Measurements from ENCODE around the gene ABHD4.
A peak's percentile ranks its signal among the peaks of the same experiment; 100 is the strongest.
"Not testable (repeated sequence)": the region's sequence is repeated elsewhere in the genome, so short reads cannot be mapped to it uniquely, and the experiment has no call there.

The ABHD4 gene

GRCh38 chr14:22598099-22598895 is at the start of gene ABHD4:
ABHD4 (plus strand) TSS chr14:22598300; CDS start chr14:22598307, 7 bp downstream.
- DNase-seq (ENCODE audit: low spot score) (peak; percentile 82), FAIRE-seq (no peak)

- FAIRE-seq = no peak
These were observed 48.7 kb upstream of the ABHD4 start for GRCh38 chr14:22549324-22549962.

GRCh38 chr14:22549981-22550673 is 48.0 kb upstream of the ABHD4 start:
- peak; percentile 27 for DNase-seq (ENCODE audit: low spot score)
- no peak for FAIRE-seq

More at GRCh38 chr14:22549324-22549962, 48.7 kb upstream of the ABHD4 start:
- DNase-seq (ENCODE audit: low spot score) = no peak

GRCh38 chr14:22551605-22551997 is 46.5 kb upstream of the ABHD4 start:
- FAIRE-seq (no peak), DNase-seq (ENCODE audit: low spot score) (no peak)

- DNase-seq (ENCODE audit: low spot score) (no peak), FAIRE-seq (no peak)
These were observed 45.9 kb upstream of the ABHD4 start for GRCh38 chr14:22552001-22552826.

GRCh38 chr14:22552827-22553076 is 45.3 kb upstream of the ABHD4 start:
- no peak for FAIRE-seq
- DNase-seq (ENCODE audit: low spot score) = no peak

GRCh38 chr14:22553445-22553844 is 44.7 kb upstream of the ABHD4 start:
- FAIRE-seq = no peak
- DNase-seq (ENCODE audit: low spot score) = no peak

GRCh38 chr14:22553861-22554497 is 44.1 kb upstream of the ABHD4 start:
- DNase-seq (ENCODE audit: low spot score); FAIRE-seq: not testable (repeated sequence)

- DNase-seq (ENCODE audit: low spot score) (no peak), FAIRE-seq (no peak)
These were observed 43.4 kb upstream of the ABHD4 start for GRCh38 chr14:22554498-22555383.

GRCh38 chr14:22555384-22556011 is 42.6 kb upstream of the ABHD4 start:
- DNase-seq (ENCODE audit: low spot score) = peak; percentile 19
- no peak for FAIRE-seq

- peak; percentile 85 for DNase-seq (ENCODE audit: low spot score)
- FAIRE-seq = no peak
These were observed 41.8 kb upstream of the ABHD4 start for GRCh38 chr14:22556021-22556989.

- no peak for FAIRE-seq
These were observed 41.0 kb upstream of the ABHD4 start for GRCh38 chr14:22556990-22557623.

GRCh38 chr14:22557846-22558220 is 40.3 kb upstream of the ABHD4 start:
- FAIRE-seq (no peak), DNase-seq (ENCODE audit: low spot score) (no peak)

More at GRCh38 chr14:22556990-22557623, 41.0 kb upstream of the ABHD4 start:
- peak; percentile 85 for DNase-seq (ENCODE audit: low spot score)

GRCh38 chr14:22558221-22558913 is 39.7 kb upstream of the ABHD4 start:
- DNase-seq (ENCODE audit: low spot score) (no peak), FAIRE-seq (no peak)

GRCh38 chr14:22559041-22559440 is 39.1 kb upstream of the ABHD4 start:
- FAIRE-seq (no peak), DNase-seq (ENCODE audit: low spot score) (no peak)

- FAIRE-seq (no peak), DNase-seq (ENCODE audit: low spot score) (no peak)
These were observed 37.3 kb upstream of the ABHD4 start for GRCh38 chr14:22560662-22561365.

- DNase-seq (ENCODE audit: low spot score) = no peak
- FAIRE-seq = no peak
These were observed 36.8 kb upstream of the ABHD4 start for GRCh38 chr14:22561366-22561660.

All from urothelium cell line (cell line).